GM23248 (cell line): ENCODE results near the gene AP3D1. TPM values are rescaled to one million over a fixed set of nuclear protein-coding genes. Genes with fewer than 3 reads are reported as not detected.

Experiments
- DNase-seq: peaks from one replicate; pipeline ENCODE4 v3.0.0-alpha.2; 2015
- H2AFZ ChIP-seq: fragments of 200-600 bp; sonication (generic); 2 replicates; pipeline ENCODE4 v1.6.1; 2016; ENCODE audit warnings: antibody characterized with exemption
- H3F3A ChIP-seq: fragments of 200-600 bp; sonication (generic); 2 replicates; pipeline ENCODE4 v1.6.1; 2016; ENCODE audit warnings: mild to moderate bottlenecking, antibody characterized with exemption, mixed run types; ENCODE audit not compliant: insufficient read depth
- H3K27ac ChIP-seq: fragments of 200-600 bp; sonication (generic); 2 replicates; pipeline ENCODE4 v1.5.1; 2016; ENCODE audit warnings: mild to moderate bottlenecking
- H3K27me3 ChIP-seq: fragments of 200-600 bp; sonication (generic); replicated peaks from 2 replicates; pipeline ENCODE4 v1.6.1; 2016; ENCODE audit warnings: mild to moderate bottlenecking; ENCODE audit not compliant: insufficient read depth
- H3K36me3 ChIP-seq: fragments of 200-600 bp; sonication (generic); 2 replicates; pipeline ENCODE4 v1.6.1; 2016; ENCODE audit warnings: low read depth, mild to moderate bottlenecking
- H3K4me1 ChIP-seq: fragments of 200-600 bp; sonication (generic); 2 replicates; pipeline ENCODE4 v1.6.1; 2016; ENCODE audit warnings: mild to moderate bottlenecking; ENCODE audit not compliant: insufficient read depth
- H3K4me2 ChIP-seq: fragments of 200-600 bp; sonication (generic); one replicate; pipeline ENCODE4 v1.6.1; 2016; ENCODE audit warnings: mild to moderate bottlenecking; ENCODE audit not compliant: unreplicated experiment
- H3K4me3 ChIP-seq: fragments of 200-600 bp; sonication (generic); 2 replicates; pipeline ENCODE4 v1.5.1; 2016; ENCODE audit warnings: mild to moderate bottlenecking
- H3K79me2 ChIP-seq: fragments of 200-600 bp; sonication (generic); 2 replicates; pipeline ENCODE4 v1.6.1; 2016; ENCODE audit warnings: mild to moderate bottlenecking; ENCODE audit not compliant: insufficient read depth
- H3K9ac ChIP-seq: fragments of 200-600 bp; sonication (generic); 2 replicates; pipeline ENCODE4 v1.6.1; 2016; ENCODE audit warnings: mild to moderate bottlenecking
- H3K9me2 ChIP-seq: fragments of 200-600 bp; sonication (generic); 2 replicates; pipeline ENCODE4 v1.6.1; 2016; ENCODE audit warnings: mixed run types, mild to moderate bottlenecking, moderate library complexity; ENCODE audit not compliant: insufficient read depth
- H3K9me3 ChIP-seq: fragments of 200-600 bp; sonication (generic); one replicate; pipeline ENCODE4 v1.6.1; 2017; ENCODE audit warnings: low read depth
- H4K20me1 ChIP-seq: fragments of 200-600 bp; sonication (generic); 2 replicates; pipeline ENCODE4 v1.6.0; 2016; ENCODE audit not compliant: insufficient read depth
- EZH2 ChIP-seq: fragments of 200-600 bp; sonication (generic); IDR thresholded peaks from 2 replicates; pipeline ENCODE4 v1.6.1; 2018; ENCODE audit warnings: antibody characterized with exemption, mild to moderate bottlenecking; ENCODE audit not compliant: insufficient read depth, poor library complexity, severe bottlenecking
- EZH2phosphoT487 ChIP-seq: fragments of 200-600 bp; sonication (generic); IDR thresholded peaks from 2 replicates; pipeline ENCODE4 v1.6.1; 2018; ENCODE audit warnings: antibody characterized with exemption, moderate library complexity, mild to moderate bottlenecking, low read depth; ENCODE audit not compliant: insufficient read depth
- WGBS, 2 experiments: methylation state at CpG; one replicate each; pipeline ENCODE4 v1.1.6; 2015 to 2017; ENCODE audit warnings: low lambda C conversion rate in 2 of 2, low coverage in 1 of 2; ENCODE audit errors: missing lambda C conversion rate in 2 of 2; 5-methylcytosine and 5-hydroxymethylcytosine counted together
- in situ Hi-C: fragments of 300-500 bp; cut with MboI; formaldehyde crosslinking; loops from 2 replicates; pipeline ENCODE4 v1.15.0; 2020
- polyA plus RNA-seq: library from polyadenylated mRNA; unstranded; fragments of >200 nt; fragmentation: Nextera tagmentation; extraction: Ambion mirVana; gene quantifications from 2 replicates; pipeline ENCODE4 v1.2.1, GENCODE V29; 2016
- total RNA-seq: library from RNA; depleted of rRNA; stranded (reverse); fragments of >200 nt; shearing (Covaris generic); gene quantifications from 2 replicates; pipeline ENCODE4 v1.2.3, GENCODE V29; 2014

The AP3D1 gene
- total and polyA plus RNA-seq, 2 experiments from 2014 or later = 79.0 to 97.6 TPM

- Histone ChIP-seq H3K9me2 (no peaks in the 10 kb centered on the region), H3K9me3 (no peaks in the 10 kb centered on the region), H3F3A (no peaks in the 10 kb centered on the region), H4K20me1 (no peaks in the 10 kb centered on the region), H3K79me2 (peaks cover 98% of the 10 kb centered on the region), H2AFZ (no peak overlapping the region), H3K4me2 (no peak overlapping the region), H3K4me3 (no peak overlapping the region), H3K36me3 (0 out of 2 replicates have a peak, but pooled peaks cover 5% of the 10 kb centered on the region), H3K27me3 (no peaks in the 10 kb centered on the region), H3K9ac (no peak overlapping the region), H3K4me1 (no peaks in the 10 kb centered on the region), H3K27ac (no peak overlapping the region)
- in situ Hi-C loops = no loop called here
- DNase-seq = no peak
- WGBS, 2 experiments = 94 to 95% methylated on average over 17 to 18 of the region's 18 CpGs
- no peak for TF ChIP-seq EZH2phosphoT487
- no peak for TF ChIP-seq EZH2
Measured at GRCh38 chr19:2193807-2194206, 42.4 kb upstream of the AP3D1 start.

- H4K20me1 ChIP-seq = no peaks in the 10 kb centered on the region
- WGBS, 2 experiments = 97 to 98% methylated on average over 17 of the region's 17 CpGs
- H3K27me3 ChIP-seq = no peaks in the 10 kb centered on the region
- H3F3A ChIP-seq = 0 out of 2 replicates have a peak, but pooled peaks cover 2% of the 10 kb centered on the region
- H3K9me2 ChIP-seq = no peaks in the 10 kb centered on the region
- no peak overlapping the region for H2AFZ ChIP-seq
- no peak overlapping the region for H3K4me2 ChIP-seq
- H3K4me3 ChIP-seq = no peak overlapping the region
- H3K4me1 ChIP-seq = no peaks in the 10 kb centered on the region
- H3K27ac ChIP-seq = no peak overlapping the region
- H3K36me3 ChIP-seq = 0 out of 2 replicates have a peak, but pooled peaks cover 5% of the 10 kb centered on the region
- in situ Hi-C loops = no loop called here
- peaks cover 96% of the 10 kb centered on the region for H3K79me2 ChIP-seq
- no peak for DNase-seq
- H3K9ac ChIP-seq = no peak overlapping the region
- no peaks in the 10 kb centered on the region for H3K9me3 ChIP-seq
- TF ChIP-seq EZH2phosphoT487 (no peak), EZH2 (no peak)
Measured at GRCh38 chr19:2192862-2193261, 41.5 kb upstream of the AP3D1 start.

- no peak for TF ChIP-seq EZH2
- TF ChIP-seq EZH2phosphoT487 = no peak
- H3K4me2 ChIP-seq = no peak overlapping the region
- DNase-seq = no peak
- no peak overlapping the region for H2AFZ ChIP-seq
- in situ Hi-C loops = no loop called here
- no peaks in the 10 kb centered on the region for H3K27me3 ChIP-seq
- H3K9ac ChIP-seq = no peak overlapping the region
- H3K36me3 ChIP-seq = 0 out of 2 replicates have a peak, but pooled peaks cover 5% of the 10 kb centered on the region
- H4K20me1 ChIP-seq = no peaks in the 10 kb centered on the region
- H3K4me3 ChIP-seq = no peak overlapping the region
- peaks cover 86% of the 10 kb centered on the region for H3K79me2 ChIP-seq
- H3K4me1 ChIP-seq = peaks cover 7% of the 10 kb centered on the region
- H3K9me2 ChIP-seq = no peaks in the 10 kb centered on the region
- H3F3A ChIP-seq = peaks cover 11% of the 10 kb centered on the region; the same call in 1 of the 2 replicates
- H3K27ac ChIP-seq = no peak overlapping the region
- no peaks in the 10 kb centered on the region for H3K9me3 ChIP-seq
- WGBS, 2 experiments = 90 to 94% methylated on average over 19 to 32 of the region's 32 CpGs
Measured at GRCh38 chr19:2191456-2192310, 40.3 kb upstream of the AP3D1 start.

- no peak overlapping the region for H3K9ac ChIP-seq
- H3K9me2 ChIP-seq = no peaks in the 10 kb centered on the region
- WGBS, 2 experiments = 95 to 96% methylated on average over 34 to 37 of the region's 37 CpGs
- no peak overlapping the region for H3K4me2 ChIP-seq
- 0 out of 2 replicates have a peak, but pooled peaks cover 5% of the 10 kb centered on the region for H3K36me3 ChIP-seq
- in situ Hi-C loops = no loop called here
- no peak overlapping the region for H2AFZ ChIP-seq
- no peaks in the 10 kb centered on the region for H3K9me3 ChIP-seq
- peaks cover 16% of the 10 kb centered on the region; the same call in 1 of the 2 replicates for H3F3A ChIP-seq
- peaks cover 78% of the 10 kb centered on the region for H3K79me2 ChIP-seq
- TF ChIP-seq EZH2phosphoT487 (no peak), EZH2 (no peak)
- no peaks in the 10 kb centered on the region for H3K27me3 ChIP-seq
- no peak overlapping the region for H3K27ac ChIP-seq
- no peak for DNase-seq
- no peak overlapping the region for H3K4me3 ChIP-seq
- no peaks in the 10 kb centered on the region for H4K20me1 ChIP-seq
- peaks cover 12% of the 10 kb centered on the region for H3K4me1 ChIP-seq
Measured at GRCh38 chr19:2190848-2191455, 39.6 kb upstream of the AP3D1 start.
